ENCODE measurements around the gene OTUD5.
A peak's percentile ranks its signal among the peaks of the same experiment; 100 is the strongest.

The OTUD5 gene

GRCh38 chrX:48913605-48914366 lies 43.6 kb downstream of the OTUD5 start:
- no peak for DNase-seq (ENCODE audit: extremely low read depth in 1 of 2, low read depth in 1 of 2)

DNA sequence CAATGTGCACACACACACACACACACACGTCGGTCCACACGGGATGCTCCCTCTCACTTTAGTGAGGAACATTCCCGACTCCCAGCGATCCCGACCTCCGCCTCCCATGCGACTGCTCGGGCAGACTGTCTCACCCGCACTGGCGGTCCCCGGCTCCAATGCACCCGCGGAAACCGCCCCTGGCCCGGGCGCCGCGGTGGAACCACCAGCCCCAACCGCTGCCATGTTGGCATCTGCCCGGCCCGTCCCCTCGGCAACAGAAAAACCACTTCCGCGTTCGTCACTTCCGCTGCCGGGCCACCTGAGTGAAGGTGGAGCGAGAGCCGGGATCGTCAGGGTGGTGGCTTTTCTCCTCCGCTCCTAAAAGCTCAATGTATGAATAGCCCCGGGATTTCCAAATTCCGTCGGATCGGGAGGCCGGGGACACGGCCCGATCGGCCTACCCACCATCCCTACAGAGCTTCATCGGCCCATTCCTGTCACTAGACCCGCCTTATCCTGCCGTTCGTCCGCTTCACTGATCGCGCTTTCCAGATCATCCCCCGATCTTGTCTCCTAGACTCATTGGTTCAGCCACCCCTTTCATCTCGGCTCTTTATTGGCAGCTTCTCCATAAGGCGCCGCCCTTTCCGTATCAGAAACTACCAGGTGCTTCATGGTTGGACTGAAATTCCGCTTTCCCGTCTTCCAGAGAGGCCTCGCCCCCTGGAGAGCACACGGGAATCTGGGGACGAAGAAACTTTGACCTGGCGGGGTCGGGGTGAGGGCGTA lies 45.8 kb downstream of the OTUD5 start, which contains the start of gene SLC35A2:
SLC35A2 (minus strand) TSS at position 235 of the 771 bp plus-strand sequence; CDS start at position 225, 10 bp downstream.
- peak; percentile 73 to 79 for DNase-seq (ENCODE audit: extremely low read depth in 1 of 2, low read depth in 1 of 2)

GRCh38 chrX:48910926-48911411 lies 46.4 kb downstream of the OTUD5 start:
- DNase-seq (ENCODE audit: extremely low read depth in 1 of 2, low read depth in 1 of 2), result no peak

GRCh38 chrX:48909703-48910294 lies 47.6 kb downstream of the OTUD5 start:
- no peak for DNase-seq (ENCODE audit: extremely low read depth in 1 of 2, low read depth in 1 of 2)

- no peak for DNase-seq (ENCODE audit: extremely low read depth in 1 of 2, low read depth in 1 of 2)
Measured at GRCh38 chrX:48908600-48908999, 48.8 kb downstream of the OTUD5 start.

- no peak for DNase-seq (ENCODE audit: extremely low read depth in 1 of 2, low read depth in 1 of 2)
Measured at GRCh38 chrX:48905090-48905790, 52.2 kb downstream of the OTUD5 start.

DNA sequence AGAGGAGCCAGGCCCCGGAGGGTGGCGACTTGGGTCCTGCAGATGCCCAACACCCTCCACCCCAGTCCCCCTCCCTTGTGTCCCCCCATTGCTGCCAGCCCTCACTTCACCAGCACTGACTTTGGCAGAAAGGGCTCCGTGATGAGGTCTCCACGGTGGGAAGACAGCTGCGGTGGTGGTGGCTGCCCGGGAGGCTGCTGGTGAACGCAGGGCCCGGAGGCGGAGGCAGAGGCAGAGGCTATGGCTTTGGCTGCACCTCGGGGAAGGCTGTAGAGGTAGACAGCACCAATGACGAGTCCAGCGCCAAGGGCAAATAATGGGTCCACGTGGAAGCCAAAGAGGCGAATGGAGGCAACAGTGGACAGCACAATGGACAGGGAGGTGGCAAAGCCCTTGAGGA lies 52.8 kb downstream of the OTUD5 start:
- no peak for DNase-seq (ENCODE audit: extremely low read depth in 1 of 2, low read depth in 1 of 2)

GRCh38 chrX:48904180-48904579 lies 53.2 kb downstream of the OTUD5 start:
- DNase-seq (ENCODE audit: extremely low read depth in 1 of 2, low read depth in 1 of 2), result no peak

DNA sequence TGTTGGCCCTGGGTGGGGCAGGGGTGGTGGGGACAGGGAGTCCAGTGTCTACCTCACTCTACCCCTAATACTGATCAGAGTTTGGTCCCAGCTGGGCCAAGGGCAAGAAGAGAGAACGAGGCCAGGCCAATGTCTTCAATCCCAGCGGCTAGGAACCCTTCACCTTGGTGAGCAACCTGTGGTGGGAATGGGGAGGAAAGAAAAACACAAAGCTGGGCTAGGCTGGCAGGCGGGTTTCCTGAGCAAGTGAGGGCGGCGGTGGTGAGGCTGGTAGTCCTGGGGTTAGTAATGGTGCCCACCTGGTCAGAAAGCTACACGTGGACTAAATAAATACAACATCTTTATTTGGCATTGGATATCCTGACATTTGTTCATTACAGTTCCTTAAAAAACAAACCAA lies 54.1 kb downstream of the OTUD5 start:
- DNase-seq (ENCODE audit: extremely low read depth in 1 of 2, low read depth in 1 of 2), result no peak

GRCh38 chrX:48902776-48903175 lies 54.6 kb downstream of the OTUD5 start:
- no peak for DNase-seq (ENCODE audit: extremely low read depth in 1 of 2, low read depth in 1 of 2)

- DNase-seq (ENCODE audit: extremely low read depth in 1 of 2, low read depth in 1 of 2), result no peak
Measured at GRCh38 chrX:48902135-48902534, 55.3 kb downstream of the OTUD5 start.

GRCh38 chrX:48901069-48901468 lies 56.3 kb downstream of the OTUD5 start:
- DNase-seq (ENCODE audit: extremely low read depth in 1 of 2, low read depth in 1 of 2), result no peak

DNA sequence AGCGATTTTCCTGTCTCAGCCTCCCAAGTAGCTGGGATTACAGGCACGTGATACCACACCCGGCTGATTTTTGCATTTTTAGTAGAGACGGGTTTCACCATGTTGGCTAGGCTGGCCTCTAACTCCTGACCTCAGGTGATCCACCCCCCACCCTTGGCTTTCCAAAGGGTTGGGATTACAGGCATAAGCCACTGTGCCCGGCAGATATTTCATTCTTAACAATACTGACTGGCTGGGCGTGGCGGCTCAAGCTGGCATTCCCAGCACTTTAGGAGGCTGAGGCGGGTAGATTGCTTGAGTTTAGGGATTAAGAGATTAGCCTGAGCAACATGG lies 58.4 kb downstream of the OTUD5 start:
- DNase-seq (ENCODE audit: extremely low read depth in 1 of 2, low read depth in 1 of 2), result no peak

- peak; percentile 66 to 81 for DNase-seq (ENCODE audit: extremely low read depth in 1 of 2, low read depth in 1 of 2)
Measured at GRCh38 chrX:48897625-48898306, 59.6 kb downstream of the OTUD5 start, which contains the start of the genes PQBP1 and TIMM17B. Gene PQBP1, plus strand, starts transcription at chrX:48897930. Its CDS starts 580 bp downstream, at chrX:48898510. Gene TIMM17B, minus strand, starts transcription at chrX:48897768. Its CDS starts 19 bp downstream, at chrX:48897749.

GRCh38 chrX:48897157-48897624 lies 60.2 kb downstream of the OTUD5 start:
- DNase-seq (ENCODE audit: extremely low read depth in 1 of 2, low read depth in 1 of 2), result no peak

GRCh38 chrX:48896611-48897011 lies 60.8 kb downstream of the OTUD5 start:
- no peak for DNase-seq (ENCODE audit: extremely low read depth in 1 of 2, low read depth in 1 of 2)

GRCh38 chrX:48894891-48895290 lies 62.5 kb downstream of the OTUD5 start:
- DNase-seq (ENCODE audit: extremely low read depth in 1 of 2, low read depth in 1 of 2), result no peak

DNA sequence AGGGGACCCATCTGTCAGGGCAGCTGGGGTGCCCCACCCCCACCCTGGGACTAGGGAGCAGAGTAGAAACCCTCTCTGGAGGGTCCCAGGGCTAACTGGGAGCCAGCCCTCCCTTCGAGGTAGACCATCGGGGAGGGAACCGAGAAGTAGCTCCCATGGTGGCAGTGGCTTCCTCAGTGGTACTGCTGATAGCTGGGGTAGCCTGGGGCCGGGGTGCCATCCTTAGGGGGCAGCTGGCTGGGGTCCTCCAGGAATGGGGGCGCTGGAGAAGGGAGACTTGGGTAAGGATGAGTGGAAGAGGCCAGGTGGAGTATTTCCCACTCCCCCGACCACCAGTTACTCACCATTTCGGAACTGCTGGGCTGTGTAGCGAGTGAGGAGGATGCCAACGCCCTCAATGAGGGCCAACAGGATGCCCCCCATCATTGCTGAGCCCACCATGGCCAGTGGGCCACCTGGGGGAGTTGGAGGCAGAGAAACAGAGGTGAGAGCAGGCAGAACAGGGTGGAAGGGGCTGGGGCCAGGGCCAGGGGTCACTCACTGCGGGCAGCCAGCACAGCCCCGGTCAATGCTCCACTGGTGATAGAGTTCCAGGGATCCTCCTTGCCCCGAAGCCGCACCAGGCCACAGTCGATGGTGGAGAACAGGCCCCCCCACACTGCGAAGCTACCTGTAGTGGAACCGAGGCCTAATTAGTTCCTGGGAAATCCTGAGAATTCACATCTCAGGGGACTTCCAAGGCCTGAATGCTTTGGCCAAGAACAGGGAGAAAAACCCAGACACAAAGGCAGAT lies 63.7 kb downstream of the OTUD5 start:
- no peak for DNase-seq (ENCODE audit: extremely low read depth in 1 of 2, low read depth in 1 of 2)

GRCh38 chrX:48892896-48893295 lies 64.5 kb downstream of the OTUD5 start:
- DNase-seq (ENCODE audit: extremely low read depth in 1 of 2, low read depth in 1 of 2), result no peak

All from stimulated activated CD8-positive, alpha-beta memory T cell treated with anti-CD3 and anti-CD28 coated beads, Interleukin-7, amount 100 ng/mL, for 48 hours (primary cell).